Neuron (in vitro differentiated cells): ENCODE results near the gene SF3A2.

Source experiments
- H2AFZ ChIP-seq: one replicate; pipeline ENCODE4 v1.6.1; 2013; ENCODE audit warnings: low read depth, mild to moderate bottlenecking, inconsistent platforms, low read length, moderate library complexity
- H3K27me3 ChIP-seq: one replicate; pipeline ENCODE4 v1.6.1; 2013; ENCODE audit warnings: low read length; ENCODE audit not compliant: insufficient read depth
- H3K36me3 ChIP-seq: one replicate; pipeline ENCODE4 v1.6.1; 2013; ENCODE audit warnings: low read length; ENCODE audit not compliant: insufficient read depth
- H3K4me1 ChIP-seq: one replicate; pipeline ENCODE4 v1.6.1; 2013; ENCODE audit warnings: low read length; ENCODE audit not compliant: insufficient read depth
- H3K4me3 ChIP-seq: 2 replicates; pipeline ENCODE4 v1.5.1; 2013; ENCODE audit warnings: mild to moderate bottlenecking, low read length, moderate library complexity
- H3K9me3 ChIP-seq: one replicate; pipeline ENCODE4 v1.6.1; 2013; ENCODE audit warnings: low read length

The SF3A2 gene

GRCh38 chr19:2212861-2213711, 23.5 kb upstream of the SF3A2 start:
- Histone ChIP-seq H3K9me3 (no peaks in the 10 kb centered on the region), H2AFZ (no peak overlapping the region), H3K27me3 (no peaks in the 10 kb centered on the region), H3K4me1 (peaks cover 2% of the 10 kb centered on the region), H3K4me3 (no peak overlapping the region), H3K36me3 (peaks cover 82% of the 10 kb centered on the region)

GRCh38 chr19:2213799-2214198, 22.8 kb upstream of the SF3A2 start:
- H3K4me3 ChIP-seq = no peak overlapping the region
- no peaks in the 10 kb centered on the region for H3K27me3 ChIP-seq
- peaks cover 85% of the 10 kb centered on the region for H3K36me3 ChIP-seq
- H3K9me3 ChIP-seq = no peaks in the 10 kb centered on the region
- H2AFZ ChIP-seq = no peak overlapping the region
- no peaks in the 10 kb centered on the region for H3K4me1 ChIP-seq

- peaks cover 84% of the 10 kb centered on the region for H3K36me3 ChIP-seq
- H2AFZ ChIP-seq = no peak overlapping the region
- H3K9me3 ChIP-seq = no peaks in the 10 kb centered on the region
- H3K27me3 ChIP-seq = no peaks in the 10 kb centered on the region
- no peaks in the 10 kb centered on the region for H3K4me1 ChIP-seq
- no peak overlapping the region for H3K4me3 ChIP-seq
Measured at GRCh38 chr19:2214251-2214650, 22.4 kb upstream of the SF3A2 start.

GRCh38 chr19:2215281-2215751, 21.3 kb upstream of the SF3A2 start:
- Histone ChIP-seq H3K4me3 (no peak overlapping the region), H3K36me3 (peaks cover 84% of the 10 kb centered on the region), H3K27me3 (no peaks in the 10 kb centered on the region), H2AFZ (no peak overlapping the region), H3K4me1 (no peaks in the 10 kb centered on the region), H3K9me3 (no peaks in the 10 kb centered on the region)

GRCh38 chr19:2216361-2217225, 20.0 kb upstream of the SF3A2 start:
- H2AFZ ChIP-seq = no peak overlapping the region
- no peaks in the 10 kb centered on the region for H3K4me1 ChIP-seq
- H3K4me3 ChIP-seq = no peak overlapping the region
- H3K36me3 ChIP-seq = peaks cover 82% of the 10 kb centered on the region
- no peaks in the 10 kb centered on the region for H3K9me3 ChIP-seq
- no peaks in the 10 kb centered on the region for H3K27me3 ChIP-seq

- H3K36me3 ChIP-seq = peaks cover 81% of the 10 kb centered on the region
- H2AFZ ChIP-seq = no peak overlapping the region
- H3K4me1 ChIP-seq = no peaks in the 10 kb centered on the region
- no peaks in the 10 kb centered on the region for H3K9me3 ChIP-seq
- H3K4me3 ChIP-seq = no peak overlapping the region
- no peaks in the 10 kb centered on the region for H3K27me3 ChIP-seq
Measured at GRCh38 chr19:2217591-2217990, 19.0 kb upstream of the SF3A2 start.

GRCh38 chr19:2219726-2220125, 16.9 kb upstream of the SF3A2 start:
- Histone ChIP-seq H3K4me3 (no peak overlapping the region), H3K27me3 (no peaks in the 10 kb centered on the region), H3K36me3 (peaks cover 72% of the 10 kb centered on the region), H3K4me1 (no peaks in the 10 kb centered on the region), H3K9me3 (no peaks in the 10 kb centered on the region), H2AFZ (no peak overlapping the region)

- Histone ChIP-seq H3K4me1 (no peaks in the 10 kb centered on the region), H3K9me3 (no peaks in the 10 kb centered on the region), H3K36me3 (peaks cover 72% of the 10 kb centered on the region), H3K27me3 (no peaks in the 10 kb centered on the region), H2AFZ (no peak overlapping the region), H3K4me3 (no peak overlapping the region)
Measured at GRCh38 chr19:2221250-2221831, 15.3 kb upstream of the SF3A2 start.

- Histone ChIP-seq H3K4me1 (no peaks in the 10 kb centered on the region), H2AFZ (no peak overlapping the region), H3K36me3 (peaks cover 72% of the 10 kb centered on the region), H3K27me3 (no peaks in the 10 kb centered on the region), H3K4me3 (no peak overlapping the region), H3K9me3 (no peaks in the 10 kb centered on the region)
Measured at GRCh38 chr19:2221918-2222317, 14.7 kb upstream of the SF3A2 start.

- peaks cover 70% of the 10 kb centered on the region for H3K36me3 ChIP-seq
Measured at GRCh38 chr19:2223391-2223790, 13.2 kb upstream of the SF3A2 start.

GRCh38 chr19:2223959-2224358, 12.7 kb upstream of the SF3A2 start:
- peaks cover 73% of the 10 kb centered on the region for H3K36me3 ChIP-seq
- H3K27me3 ChIP-seq = no peaks in the 10 kb centered on the region
- no peak overlapping the region for H2AFZ ChIP-seq
- no peaks in the 10 kb centered on the region for H3K4me1 ChIP-seq
- H3K9me3 ChIP-seq = no peaks in the 10 kb centered on the region
- no peak overlapping the region for H3K4me3 ChIP-seq

More at GRCh38 chr19:2223391-2223790, 13.2 kb upstream of the SF3A2 start:
- H3K9me3 ChIP-seq = no peaks in the 10 kb centered on the region
- no peak overlapping the region for H3K4me3 ChIP-seq
- H3K4me1 ChIP-seq = no peaks in the 10 kb centered on the region
- no peak overlapping the region for H2AFZ ChIP-seq
- H3K27me3 ChIP-seq = no peaks in the 10 kb centered on the region

GRCh38 chr19:2224754-2225349, 11.8 kb upstream of the SF3A2 start:
- Histone ChIP-seq H2AFZ (no peak overlapping the region), H3K9me3 (no peaks in the 10 kb centered on the region), H3K27me3 (no peaks in the 10 kb centered on the region), H3K4me3 (no peak overlapping the region), H3K36me3 (peaks cover 76% of the 10 kb centered on the region), H3K4me1 (no peaks in the 10 kb centered on the region)
